Neuron (in vitro differentiated cells): Measurements from ENCODE around the gene VWA8.
"Not testable (repeated sequence)": the region's sequence is repeated elsewhere in the genome, so short reads cannot be mapped to it uniquely, and the experiment has no call there.

Experiments
- H2AFZ ChIP-seq: one replicate; pipeline ENCODE4 v1.6.1; 2013; ENCODE audit warnings: low read depth, mild to moderate bottlenecking, inconsistent platforms, low read length, moderate library complexity
- H3K27me3 ChIP-seq: one replicate; pipeline ENCODE4 v1.6.1; 2013; ENCODE audit warnings: low read length; ENCODE audit not compliant: insufficient read depth
- H3K36me3 ChIP-seq: one replicate; pipeline ENCODE4 v1.6.1; 2013; ENCODE audit warnings: low read length; ENCODE audit not compliant: insufficient read depth
- H3K4me1 ChIP-seq: one replicate; pipeline ENCODE4 v1.6.1; 2013; ENCODE audit warnings: low read length; ENCODE audit not compliant: insufficient read depth
- H3K4me3 ChIP-seq: 2 replicates; pipeline ENCODE4 v1.5.1; 2013; ENCODE audit warnings: mild to moderate bottlenecking, low read length, moderate library complexity
- H3K9me3 ChIP-seq: one replicate; pipeline ENCODE4 v1.6.1; 2013; ENCODE audit warnings: low read length

The VWA8 gene

GRCh38 chr13:41756198-41756880 lies 204.6 kb downstream of the VWA8 start:
- H3K36me3 ChIP-seq = no peaks in the 10 kb centered on the region
- H3K9me3 ChIP-seq = no peaks in the 10 kb centered on the region
- H3K4me1 ChIP-seq = no peaks in the 10 kb centered on the region
- H3K4me3 ChIP-seq = no peak overlapping the region
- no peaks in the 10 kb centered on the region for H3K27me3 ChIP-seq
- H2AFZ ChIP-seq = no peak overlapping the region

- H2AFZ ChIP-seq = no peak overlapping the region
- no peak overlapping the region for H3K4me3 ChIP-seq
- H3K36me3 ChIP-seq = no peaks in the 10 kb centered on the region
- H3K9me3 ChIP-seq = no peaks in the 10 kb centered on the region
- H3K4me1 ChIP-seq = no peaks in the 10 kb centered on the region
- no peaks in the 10 kb centered on the region for H3K27me3 ChIP-seq
Measured at GRCh38 chr13:41751734-41752445, 209.0 kb downstream of the VWA8 start.

GRCh38 chr13:41751277-41751676 lies 209.6 kb downstream of the VWA8 start:
- H3K27me3 ChIP-seq = no peaks in the 10 kb centered on the region
- H3K36me3 ChIP-seq = no peaks in the 10 kb centered on the region
- no peak overlapping the region for H2AFZ ChIP-seq
- H3K9me3 ChIP-seq = no peaks in the 10 kb centered on the region
- H3K4me1 ChIP-seq = no peaks in the 10 kb centered on the region
- H3K4me3 ChIP-seq = no peak overlapping the region

GRCh38 chr13:41746259-41746658 lies 214.7 kb downstream of the VWA8 start:
- H3K9me3 ChIP-seq = no peaks in the 10 kb centered on the region
- H3K36me3 ChIP-seq = no peaks in the 10 kb centered on the region
- H2AFZ ChIP-seq = no peak overlapping the region
- H3K4me1 ChIP-seq = no peaks in the 10 kb centered on the region
- no peaks in the 10 kb centered on the region for H3K27me3 ChIP-seq
- H3K4me3 ChIP-seq = no peak overlapping the region

GRCh38 chr13:41745496-41745895 lies 215.4 kb downstream of the VWA8 start:
- not testable (repeated sequence) for H2AFZ ChIP-seq, H3K27me3 ChIP-seq, H3K4me1 ChIP-seq, H3K36me3 ChIP-seq, H3K9me3 ChIP-seq, H3K4me3 ChIP-seq

GRCh38 chr13:41742917-41743552 lies 217.9 kb downstream of the VWA8 start:
- no peak overlapping the region for H2AFZ ChIP-seq
- H3K4me3 ChIP-seq = no peak overlapping the region
- H3K27me3 ChIP-seq = no peaks in the 10 kb centered on the region

GRCh38 chr13:41740479-41740878 lies 220.4 kb downstream of the VWA8 start:
- no peaks in the 10 kb centered on the region for H3K4me1 ChIP-seq
- no peak overlapping the region for H2AFZ ChIP-seq
- H3K36me3 ChIP-seq = no peaks in the 10 kb centered on the region
- H3K27me3 ChIP-seq = no peaks in the 10 kb centered on the region
- no peak overlapping the region for H3K4me3 ChIP-seq
- no peaks in the 10 kb centered on the region for H3K9me3 ChIP-seq

More at GRCh38 chr13:41742917-41743552, 217.9 kb downstream of the VWA8 start:
- Histone ChIP-seq H3K4me1 (no peaks in the 10 kb centered on the region), H3K36me3 (no peaks in the 10 kb centered on the region), H3K9me3 (no peaks in the 10 kb centered on the region)

GRCh38 chr13:41722684-41723535 lies 238.0 kb downstream of the VWA8 start:
- H3K4me3 ChIP-seq = no peak overlapping the region

GRCh38 chr13:41720839-41721561 lies 239.9 kb downstream of the VWA8 start:
- Histone ChIP-seq H3K4me3 (no peak overlapping the region), H3K4me1 (no peaks in the 10 kb centered on the region), H3K27me3 (no peaks in the 10 kb centered on the region), H3K9me3 (no peaks in the 10 kb centered on the region), H2AFZ (no peak overlapping the region), H3K36me3 (peaks cover 5% of the 10 kb centered on the region)

More at GRCh38 chr13:41722684-41723535, 238.0 kb downstream of the VWA8 start:
- Histone ChIP-seq H3K9me3 (no peaks in the 10 kb centered on the region), H3K27me3 (no peaks in the 10 kb centered on the region), H2AFZ (no peak overlapping the region), H3K4me1 (no peaks in the 10 kb centered on the region), H3K36me3 (peaks cover 6% of the 10 kb centered on the region)

GRCh38 chr13:41716236-41716635 lies 244.7 kb downstream of the VWA8 start:
- no peaks in the 10 kb centered on the region for H3K27me3 ChIP-seq
- peaks cover 1% of the 10 kb centered on the region for H3K4me1 ChIP-seq

GRCh38 chr13:41713405-41713804 lies 247.5 kb downstream of the VWA8 start:
- no peak overlapping the region for H2AFZ ChIP-seq
- H3K4me3 ChIP-seq = no peak overlapping the region
- no peaks in the 10 kb centered on the region for H3K9me3 ChIP-seq
- no peaks in the 10 kb centered on the region for H3K27me3 ChIP-seq
- no peaks in the 10 kb centered on the region for H3K36me3 ChIP-seq
- H3K4me1 ChIP-seq = peaks cover 8% of the 10 kb centered on the region

More at GRCh38 chr13:41716236-41716635, 244.7 kb downstream of the VWA8 start:
- Histone ChIP-seq H3K4me3 (no peak overlapping the region), H3K9me3 (no peaks in the 10 kb centered on the region), H2AFZ (no peak overlapping the region), H3K36me3 (peaks cover 2% of the 10 kb centered on the region)

- Histone ChIP-seq H3K27me3 (no peaks in the 10 kb centered on the region), H3K36me3 (no peaks in the 10 kb centered on the region), H2AFZ (peak overlapping the region; percentile 84), H3K4me3 (no peak overlapping the region), H3K4me1 (peaks cover 8% of the 10 kb centered on the region), H3K9me3 (no peaks in the 10 kb centered on the region)
Measured at GRCh38 chr13:41710771-41711170, 250.1 kb downstream of the VWA8 start.
